Endothelial cell of umbilical vein (primary cell): ENCODE data around the gene TUT7. TPM values are rescaled to one million over a fixed set of nuclear protein-coding genes. Genes with fewer than 3 reads are reported as not detected.

Experiments used
- BruUV-seq: library from RNA; stranded (reverse); fragments of 400-500 nt; replicated peaks from 2 replicates; lab custom pipeline; 2021; lab: Mats Ljungman, UMichigan
- CTCF ChIA-PET: fragments of 300-600, 350-600 bp; sonication (Branson Sonifier 250); formaldehyde crosslinking; loops from one replicate; lab custom pipeline; 2021; ENCODE audit warnings: antibody characterized with exemption, inconsistent platforms; lab: Charles Lee
- POLR2A ChIA-PET: fragments of 300-600, 350-600 bp; sonication (Branson Sonifier 250); formaldehyde crosslinking; loops from one replicate; lab custom pipeline; 2021; ENCODE audit warnings: antibody characterized with exemption, inconsistent platforms; lab: Charles Lee
- DNase-seq: peaks from one replicate; pipeline ENCODE4 v3.0.0-alpha.2; 2011; ENCODE audit warnings: low read depth, low spot score
- FAIRE-seq: peaks from 2 replicates; lab custom pipeline; 2011; peaks lifted over from hg19 to GRCh38; lab: Jason Lieb, UNC
- H2AFZ ChIP-seq: 2 replicates; pipeline ENCODE4 v1.6.0; 2012; ENCODE audit warnings: low read depth, low read length, control low read depth, inconsistent platforms
- H3K27ac ChIP-seq: 2 replicates; pipeline ENCODE4 v1.5.1; 2011; ENCODE audit warnings: low read depth, mild to moderate bottlenecking, control low read depth, low read length, moderate library complexity; ENCODE audit not compliant: insufficient read depth
- H3K27me3 ChIP-seq, 2 experiments: 2 replicates each; pipeline versions ENCODE4 v1.6.0 to v1.6.1; 2011; ENCODE audit warnings: low read length in 2 of 2, mixed read lengths in 1 of 2; ENCODE audit not compliant: control insufficient read depth in 2 of 2, insufficient read depth in 2 of 2
- H3K36me3 ChIP-seq, 2 experiments: 2 replicates in 1 of 2; 3 replicates in 1 of 2; pipeline ENCODE4 v1.5.1; 2011; ENCODE audit warnings: low read length in 2 of 2, mild to moderate bottlenecking in 1 of 2, moderate library complexity in 1 of 2; ENCODE audit not compliant: control insufficient read depth in 2 of 2, insufficient read depth in 2 of 2; ENCODE audit errors: extremely low read depth in 1 of 2
- H3K4me1 ChIP-seq: 3 replicates; pipeline ENCODE4 v1.5.1; 2011; ENCODE audit warnings: mild to moderate bottlenecking, low read length; ENCODE audit not compliant: control insufficient read depth, insufficient read depth; ENCODE audit errors: extremely low read depth
- H3K4me2 ChIP-seq: 2 replicates; pipeline ENCODE4 v1.6.1; 2011; ENCODE audit warnings: low read length, control low read depth, mixed read lengths; ENCODE audit not compliant: insufficient read depth
- H3K4me3 ChIP-seq, 3 experiments: fragments of 200-600 bp in 1 of 3; sonication (generic), shearing (Covaris generic) in 1 of 3; replicated peaks in 1 of 3; 2 replicates each; pipeline ENCODE4 v1.5.1; 2011 to 2016; ENCODE audit warnings: control low read depth in 3 of 3, low read length in 3 of 3, mild to moderate bottlenecking in 2 of 3, inconsistent platforms in 1 of 3, low read depth in 1 of 3, moderate library complexity in 1 of 3; ENCODE audit not compliant: insufficient read depth in 1 of 3
- H3K79me2 ChIP-seq: 2 replicates; pipeline ENCODE4 v1.6.0; 2012; ENCODE audit warnings: low read length, inconsistent platforms; ENCODE audit not compliant: control insufficient read depth, insufficient read depth
- H3K9ac ChIP-seq: replicated peaks from 2 replicates; pipeline ENCODE3; 2011; ENCODE audit warnings: low read length, control low read depth; ENCODE audit not compliant: insufficient read depth; ENCODE audit errors: extremely low read depth
- H3K9me1 ChIP-seq: replicated peaks from 3 replicates; pipeline ENCODE4 v1.6.0; 2011; ENCODE audit warnings: mild to moderate bottlenecking, low read length; ENCODE audit not compliant: control insufficient read depth, insufficient read depth; ENCODE audit errors: extremely low read depth
- H3K9me3 ChIP-seq: replicated peaks from 2 replicates; pipeline ENCODE4 v1.5.1; 2012; ENCODE audit warnings: low read length, inconsistent platforms; ENCODE audit not compliant: control insufficient read depth, insufficient read depth
- H4K20me1 ChIP-seq: replicated peaks from 2 replicates; pipeline ENCODE3; 2011; ENCODE audit warnings: mild to moderate bottlenecking, low read length; ENCODE audit not compliant: control insufficient read depth, insufficient read depth; ENCODE audit errors: extremely low read depth
- CTCF ChIP-seq, 2 donors: IDR thresholded peaks; 1 replicate in 1 of 2; 2 replicates in 1 of 2; pipeline ENCODE4 v1.5.1; 2011; ENCODE audit warnings: low read length in 2 of 2, mild to moderate bottlenecking in 2 of 2, moderate library complexity in 2 of 2, control low read depth in 1 of 2, inconsistent platforms in 1 of 2, low read depth in 1 of 2; ENCODE audit not compliant: insufficient read depth in 1 of 2; ENCODE audit errors: extremely low read depth in 1 of 2
- EZH2 ChIP-seq: IDR thresholded peaks from 2 replicates; pipeline ENCODE4 v1.6.1; 2012; ENCODE audit warnings: borderline replicate concordance, low read depth, mild to moderate bottlenecking, moderate library complexity, low read length, inconsistent platforms; ENCODE audit not compliant: severe bottlenecking
- FOS ChIP-seq: IDR thresholded peaks from 2 replicates; pipeline ENCODE4 v1.6.1; 2011; ENCODE audit warnings: mild to moderate bottlenecking, low read length, moderate library complexity, borderline replicate concordance; ENCODE audit not compliant: insufficient read depth
- GATA2 ChIP-seq: IDR thresholded peaks from 2 replicates; pipeline ENCODE4 v1.7.0; 2011; ENCODE audit warnings: low read depth, mild to moderate bottlenecking, moderate library complexity, mixed read lengths, low read length; ENCODE audit not compliant: insufficient read length, insufficient read depth
- JUN ChIP-seq: IDR thresholded peaks from 2 replicates; pipeline ENCODE4 v1.6.1; 2011; ENCODE audit warnings: borderline replicate concordance, low read depth; ENCODE audit not compliant: insufficient read length, insufficient read depth
- MAX ChIP-seq: IDR thresholded peaks from 2 replicates; pipeline ENCODE4 v1.6.1; 2011; ENCODE audit not compliant: insufficient read depth, insufficient read length
- MYC ChIP-seq: IDR thresholded peaks from one replicate; pipeline ENCODE4 v1.6.1; 2011; ENCODE audit warnings: mild to moderate bottlenecking, low read depth, low read length
- POLR2A ChIP-seq: IDR thresholded peaks from 2 replicates; pipeline ENCODE4 v1.6.1; 2012; ENCODE audit warnings: low read depth, mild to moderate bottlenecking, control low read depth, low read length
- POLR2AphosphoS5 ChIP-seq: IDR thresholded peaks from 2 replicates; pipeline ENCODE4 v1.6.1; 2012; ENCODE audit warnings: low read depth, mild to moderate bottlenecking, control low read depth, low read length, moderate library complexity; ENCODE audit not compliant: insufficient read depth
- dilution Hi-C: fragments of 300-500 bp; cut with MboI; formaldehyde crosslinking; loops from one replicate; pipeline ENCODE4 v1.15.0; 2019; ENCODE audit warnings: low sequenced_read_pairs; ENCODE audit not compliant: extremely low pct_ligation_motif_present
- intact Hi-C: fragments of 100-400 bp; cut with micrococcal nuclease; formaldehyde crosslinking; loops from one replicate; pipeline ENCODE4 v1.10.0; 2022
- polyA plus RNA-seq, 4 experiments: library from polyadenylated mRNA; depleted of rRNA in 3 of 4; stranded (reverse) in 3 of 4; unstranded in 1 of 4; fragments of >200 nt; gene quantifications; 2 replicates each; pipeline versions ENCODE4 v1.2.1 to v1.2.3, GENCODE V29; 2011 to 2012; ENCODE audit warnings: missing spikeins in 1 of 4
- total RNA-seq: library from RNA; stranded (reverse); gene quantifications from 2 replicates; pipeline ENCODE4 v1.2.3, GENCODE V29; 2021

The TUT7 gene
- total and polyA plus RNA-seq, 2 donors (not counting 3 experiments of a cell fraction or from before 2014, with no cell fraction given) = 5.1 to 19.0 TPM

GRCh38 chr9:86368871-86369521 lies 14.8 kb upstream of the TUT7 start:
- Histone ChIP-seq H4K20me1 (no peaks in the 10 kb centered on the region), H3K4me2 (no peak overlapping the region), H2AFZ (no peak overlapping the region), H3K27ac (no peak overlapping the region), H3K9me1 (no peaks in the 10 kb centered on the region), H3K4me1 (no peaks in the 10 kb centered on the region), H3K9ac (no peak overlapping the region), H3K36me3 (no peaks in the 10 kb centered on the region), H3K27me3 (no peaks in the 10 kb centered on the region), H3K9me3 (no peaks in the 10 kb centered on the region), H3K79me2 (no peaks in the 10 kb centered on the region), H3K4me3 (no peak overlapping the region)
- POLR2A ChIA-PET = no interaction called here
- CTCF ChIA-PET = no interaction called here
- dilution Hi-C loops = no loop called here
- peak; percentile 91 for TF ChIP-seq FOS
- TF ChIP-seq JUN = peak; percentile 21
- TF ChIP-seq MAX = no peak
- no peak for FAIRE-seq
- BruUV-seq = no TSS peak
- no peak for DNase-seq
- intact Hi-C loops = no loop called here

- Histone ChIP-seq H3K9me3 (no peaks in the 10 kb centered on the region), H3K27ac (no peak overlapping the region), H3K4me3 (no peak overlapping the region), H3K27me3 (peaks cover 0 to 5% of the 10 kb centered on the region in 2 experiments), H3K36me3 (no peaks in the 10 kb centered on the region), H4K20me1 (no peaks in the 10 kb centered on the region), H2AFZ (no peak overlapping the region), H3K4me2 (no peak overlapping the region), H3K9ac (no peak overlapping the region), H3K9me1 (no peaks in the 10 kb centered on the region), H3K4me1 (no peaks in the 10 kb centered on the region), H3K79me2 (no peaks in the 10 kb centered on the region)
- no peak for DNase-seq
- TF ChIP-seq POLR2A (no peak), POLR2AphosphoS5 (no peak), GATA2 (no peak), EZH2 (no peak), MAX (no peak), MYC (no peak), CTCF (IDR thresholded peaks at IDR 0.05; ENCODE audit: extremely low read depth in 1 of 2, insufficient read depth in 1 of 2, low read depth in 1 of 2, low read length in 2 of 2) (no peak), JUN (no peak), FOS (no peak)
- dilution Hi-C loops = no loop called here
- CTCF ChIA-PET = no interaction called here
- FAIRE-seq = no peak
- BruUV-seq = no TSS peak
- intact Hi-C loops = no loop called here
- POLR2A ChIA-PET = no interaction called here
These were observed 7.0 kb upstream of the TUT7 start for GRCh38 chr9:86361176-86361575.
